HG03432 (cell line): Measurements from ENCODE around the gene STARD13.

ENCODE experiments used
- ATAC-seq: cut with Tn5 transposase; IDR thresholded peaks from one replicate; pipeline ENCODE4 v1.9.1; 2021; ENCODE audit warnings: mild to moderate bottlenecking, moderate library complexity; ENCODE audit not compliant: unreplicated experiment

The STARD13 gene

GRCh38 chr13:33101835-33102234 lies 183.7 kb downstream of the STARD13 start:
- no peak for ATAC-seq

- no peak for ATAC-seq
Observed at GRCh38 chr13:33100886-33101285, 184.7 kb downstream of the STARD13 start.

GRCh38 chr13:33099860-33100259 lies 185.7 kb downstream of the STARD13 start:
- no peak for ATAC-seq

GRCh38 chr13:33096886-33097605 lies 188.5 kb downstream of the STARD13 start:
- ATAC-seq = no peak

- ATAC-seq = no peak
Observed at GRCh38 chr13:33092073-33092987, 193.2 kb downstream of the STARD13 start.

GRCh38 chr13:33091415-33091774 lies 194.2 kb downstream of the STARD13 start:
- ATAC-seq = no peak

GRCh38 chr13:33090755-33091414 lies 194.7 kb downstream of the STARD13 start:
- ATAC-seq = no peak

- no peak for ATAC-seq
Observed at GRCh38 chr13:33089311-33089710, 196.2 kb downstream of the STARD13 start.

GRCh38 chr13:33087790-33088189 lies 197.8 kb downstream of the STARD13 start:
- no peak for ATAC-seq

- ATAC-seq = no peak
Observed at GRCh38 chr13:33087091-33087490, 198.5 kb downstream of the STARD13 start.

- ATAC-seq = no peak
Observed at GRCh38 chr13:33083054-33083453, 202.5 kb downstream of the STARD13 start.

- no peak for ATAC-seq
Observed at GRCh38 chr13:33081666-33082065, 203.9 kb downstream of the STARD13 start.

- ATAC-seq = no peak
Observed at GRCh38 chr13:33080972-33081590, 204.5 kb downstream of the STARD13 start.

GRCh38 chr13:33079960-33080359 lies 205.6 kb downstream of the STARD13 start:
- ATAC-seq = no peak

- no peak for ATAC-seq
Observed at GRCh38 chr13:33078263-33078662, 207.3 kb downstream of the STARD13 start.

- ATAC-seq = no peak
Observed at GRCh38 chr13:33076001-33076992, 209.3 kb downstream of the STARD13 start.

- ATAC-seq = no peak
Observed at GRCh38 chr13:33073338-33073737, 212.2 kb downstream of the STARD13 start.

- ATAC-seq = no peak
Observed at GRCh38 chr13:33072759-33073158, 212.8 kb downstream of the STARD13 start.

- no peak for ATAC-seq
Observed at GRCh38 chr13:33072282-33072681, 213.3 kb downstream of the STARD13 start.

GRCh38 chr13:33070713-33071112 lies 214.8 kb downstream of the STARD13 start:
- ATAC-seq = no peak
